CD4-positive, alpha-beta T cell (primary cell): ENCODE results near the gene ZNF365. TPM values are rescaled to one million over a fixed set of nuclear protein-coding genes. Genes with fewer than 3 reads are reported as not detected.

Experiments used
- ATAC-seq: fragments of 200-7000 bp; cut with Tn5 transposase; one replicate; pipeline ENCODE4 v1.10.0; 2022; ENCODE audit warnings: mild to moderate bottlenecking; ENCODE audit not compliant: poor library complexity
- CTCF ChIA-PET: fragments of 350-600 bp; sonication (Branson Sonifier 250); formaldehyde crosslinking; loops from one replicate; lab custom pipeline; 2021; ENCODE audit warnings: antibody characterized with exemption, inconsistent platforms; lab: Charles Lee
- POLR2A ChIA-PET: fragments of 350-600 bp; sonication (Branson Sonifier 250); formaldehyde crosslinking; loops from one replicate; lab custom pipeline; 2021; ENCODE audit warnings: antibody characterized with exemption, inconsistent platforms; lab: Charles Lee
- DNase-seq, 14 experiments: peaks; one replicate each; pipeline ENCODE4 v3.0.0-alpha.2; 2013 to 2020; ENCODE audit warnings: mixed read lengths in 2 of 14
- H3K27ac ChIP-seq, 2 donors: one replicate each; pipeline versions ENCODE4 v1.5.1 to v1.7.0; 2013; ENCODE audit warnings: low read length in 2 of 2, low read depth in 1 of 2, mild to moderate bottlenecking in 1 of 2
- H3K27me3 ChIP-seq, 2 experiments: 1 replicate in 1 of 2; 2 replicates in 1 of 2; pipeline versions ENCODE4 v1.6.1 to v1.7.0; 2013; ENCODE audit warnings: low read length in 2 of 2, control low read depth in 1 of 2, mild to moderate bottlenecking in 1 of 2, moderate library complexity in 1 of 2; ENCODE audit not compliant: insufficient read depth in 2 of 2, control insufficient read depth in 1 of 2
- H3K36me3 ChIP-seq: one replicate; pipeline ENCODE4 v1.6.1; 2013; ENCODE audit warnings: low read length, control low read depth; ENCODE audit not compliant: insufficient read depth
- H3K4me1 ChIP-seq: one replicate; pipeline ENCODE4 v1.6.1; 2013; ENCODE audit warnings: low read length, control low read depth; ENCODE audit not compliant: insufficient read depth
- H3K4me3 ChIP-seq: one replicate; pipeline ENCODE4 v1.5.1; 2013; ENCODE audit warnings: mild to moderate bottlenecking, low read length, moderate library complexity
- H3K9me3 ChIP-seq, 2 experiments: 1 replicate in 1 of 2; 2 replicates in 1 of 2; pipeline versions ENCODE4 v1.6.1 to v1.7.0; 2013; ENCODE audit warnings: low read length in 2 of 2, mild to moderate bottlenecking in 2 of 2, control low read depth in 1 of 2, moderate library complexity in 1 of 2; ENCODE audit not compliant: control insufficient read depth in 1 of 2, insufficient read depth in 1 of 2
- H3K27ac Mint-ChIP-seq: one replicate; pipeline ENCODE4 v1.8.0; 2020; ENCODE audit warnings: mixed read lengths
- H3K27me3 Mint-ChIP-seq: one replicate; pipeline ENCODE4 v1.8.0; 2021; ENCODE audit warnings: mixed read lengths
- H3K36me3 Mint-ChIP-seq: one replicate; pipeline ENCODE4 v1.8.0; 2021; ENCODE audit warnings: low read depth, mixed read lengths
- H3K4me1 Mint-ChIP-seq: one replicate; pipeline ENCODE4 v1.8.0; 2021; ENCODE audit warnings: low read depth, mixed read lengths
- H3K4me3 Mint-ChIP-seq: one replicate; pipeline ENCODE4 v1.8.0; 2020; ENCODE audit warnings: mild to moderate bottlenecking, mixed read lengths
- H3K9me3 Mint-ChIP-seq: one replicate; pipeline ENCODE4 v1.8.0; 2020; ENCODE audit warnings: mixed read lengths
- CTCF ChIP-seq: fragments of 200-600 bp; IDR thresholded peaks from one replicate; pipeline ENCODE4 v1.8.0; 2022; ENCODE audit warnings: antibody characterized with exemption, mild to moderate bottlenecking
- intact Hi-C, 2 experiments: fragments of 100-400 bp; cut with DNase I in 1 of 2; cut with micrococcal nuclease in 1 of 2; formaldehyde crosslinking; loops; one replicate each; pipeline versions ENCODE4 v1.15.1 to v1.9.0; 2023 to 2025; cut with DNase I, micrococcal nuclease
- total RNA-seq, 174 experiments: library from RNA in 2 of 174; stranded (reverse) in 2 of 174; gene quantifications; one replicate each; pipeline ENCODE4 v1.2.3 and lab custom pipeline; 2021 to 2026

Gene ZNF365
- total RNA-seq, 2 experiments from 2014 or later = 1.8 to 2.0 TPM

- Mint-ChIP-seq H3K27ac (peak overlapping the region; percentile 42), H3K27me3 (peaks cover 40% of the 10 kb centered on the region)
- H3K27me3 ChIP-seq = peaks cover 3 to 10% of the 10 kb centered on the region in 2 experiments
Observed at GRCh38 chr10:62373639-62373994, 552 bp upstream of the ZNF365 start.

GRCh38 chr10:62374862-62375710, 917 bp downstream of the ZNF365 start:
- H3K4me3 Mint-ChIP-seq = peak overlapping the region; percentile 90
- ChIA-PET CTCF (no interaction called here), POLR2A (interaction anchor here (0.9 kb wide), 1 partner anchor 9 kb away, joined by 3 read pairs; no protein-coding TSS in a partner anchor)
- peaks cover 40% of the 10 kb centered on the region for H3K27me3 Mint-ChIP-seq
- Histone ChIP-seq H3K36me3 (no peaks in the 10 kb centered on the region), H3K27me3 (peaks cover 3 to 10% of the 10 kb centered on the region in 2 experiments), H3K4me3 (peak overlapping the region; percentile 61), H3K4me1 (peaks cover 19% of the 10 kb centered on the region), H3K9me3 (no peaks in the 10 kb centered on the region), H3K27ac (no peak overlapping the region)
- DNase-seq = peak in 3 of 14 experiments; percentile 25 to 51 (median 47)
- intact Hi-C loops = loop anchor here in 1 of 2 experiments (10.0 kb wide), 1 partner anchor 480 kb away; no protein-coding TSS in a partner anchor
- TF ChIP-seq CTCF = no peak
- no peak for ATAC-seq
- peaks cover 17% of the 10 kb centered on the region for H3K4me1 Mint-ChIP-seq
- H3K9me3 Mint-ChIP-seq = no peaks in the 10 kb centered on the region
- no peaks in the 10 kb centered on the region for H3K36me3 Mint-ChIP-seq
- peak overlapping the region; percentile 42 for H3K27ac Mint-ChIP-seq

More at GRCh38 chr10:62373639-62373994, 552 bp upstream of the ZNF365 start:
- Histone ChIP-seq H3K4me1 (peaks cover 19% of the 10 kb centered on the region), H3K27ac (no peak overlapping the region), H3K4me3 (peak overlapping the region; percentile 61), H3K36me3 (no peaks in the 10 kb centered on the region), H3K9me3 (no peaks in the 10 kb centered on the region)
- Mint-ChIP-seq H3K9me3 (no peaks in the 10 kb centered on the region), H3K4me3 (peak overlapping the region; percentile 84), H3K36me3 (no peaks in the 10 kb centered on the region), H3K4me1 (peaks cover 17% of the 10 kb centered on the region)
- intact Hi-C loops = loop anchor here in 1 of 2 experiments (10.0 kb wide), 1 partner anchor 479 kb away; no protein-coding TSS in a partner anchor
- TF ChIP-seq CTCF = no peak
- no peak for DNase-seq
- POLR2A ChIA-PET = no interaction called here
- CTCF ChIA-PET = no interaction called here
- ATAC-seq = no peak

GRCh38 chr10:62376071-62377025, 2.2 kb downstream of the ZNF365 start:
- H3K9me3 Mint-ChIP-seq = no peaks in the 10 kb centered on the region
- DNase-seq (no peak), ATAC-seq (no peak)
- Histone ChIP-seq H3K9me3 (no peaks in the 10 kb centered on the region), H3K27ac (no peak overlapping the region), H3K27me3 (peaks cover 3 to 10% of the 10 kb centered on the region in 2 experiments), H3K36me3 (no peaks in the 10 kb centered on the region), H3K4me1 (peaks cover 19% of the 10 kb centered on the region), H3K4me3 (no peak overlapping the region)
- peaks cover 40% of the 10 kb centered on the region for H3K27me3 Mint-ChIP-seq
- no peaks in the 10 kb centered on the region for H3K36me3 Mint-ChIP-seq
- no peak overlapping the region for H3K27ac Mint-ChIP-seq
- TF ChIP-seq CTCF = no peak
- CTCF ChIA-PET = no interaction called here
- intact Hi-C loops = loop anchor here in 1 of 2 experiments (10.0 kb wide), 1 partner anchor 482 kb away; no protein-coding TSS in a partner anchor
- peak overlapping the region; percentile 90 for H3K4me3 Mint-ChIP-seq
- POLR2A ChIA-PET = no interaction called here
- peaks cover 21% of the 10 kb centered on the region for H3K4me1 Mint-ChIP-seq
